Hematopoietic multipotent progenitor cell treated with erythropoietin and hydrocortisone succinate and interleukin-3 and kit ligand, for 15 days (in vitro differentiated cells): ENCODE measurements around the gene C9orf72.
"Not testable (repeated sequence)": the region's sequence is repeated elsewhere in the genome, so short reads cannot be mapped to it uniquely, and the experiment has no call there.

ENCODE experiments used
- DNase-seq: peaks from one replicate; pipeline ENCODE4 v3.0.0-alpha.2; 2015; ENCODE audit warnings: low spot score

C9orf72 gene

GRCh38 chr9:27572918-27573633 lies at the start of gene C9orf72:
Gene C9orf72 (minus strand): TSS chr9:27573481. CDS start chr9:27567120, 6,361 bp downstream.
- no peak for DNase-seq

- no peak for DNase-seq
Observed at GRCh38 chr9:27622693-27623340, 49.5 kb upstream of the C9orf72 start.

GRCh38 chr9:27619743-27620142 lies 46.5 kb upstream of the C9orf72 start:
- DNase-seq, result no peak

- no peak for DNase-seq
Observed at GRCh38 chr9:27618066-27618465, 44.8 kb upstream of the C9orf72 start.

GRCh38 chr9:27614551-27614950 lies 41.3 kb upstream of the C9orf72 start:
- no peak for DNase-seq

GRCh38 chr9:27612036-27612435 lies 38.8 kb upstream of the C9orf72 start:
- DNase-seq, result not testable (repeated sequence)

- no peak for DNase-seq
Observed at GRCh38 chr9:27610622-27611021, 37.3 kb upstream of the C9orf72 start.

- no peak for DNase-seq
Observed at GRCh38 chr9:27602954-27603353, 29.7 kb upstream of the C9orf72 start.

GRCh38 chr9:27602142-27602861 lies 29.0 kb upstream of the C9orf72 start:
- DNase-seq, result no peak

GRCh38 chr9:27601396-27601795 lies 28.1 kb upstream of the C9orf72 start:
- no peak for DNase-seq

GRCh38 chr9:27600256-27600655 lies 27.0 kb upstream of the C9orf72 start:
- no peak for DNase-seq

GRCh38 chr9:27599870-27600238 lies 26.6 kb upstream of the C9orf72 start:
- no peak for DNase-seq

GRCh38 chr9:27599102-27599869 lies 26.0 kb upstream of the C9orf72 start:
- no peak for DNase-seq

GRCh38 chr9:27595733-27596132 lies 22.5 kb upstream of the C9orf72 start:
- DNase-seq, result no peak

- no peak for DNase-seq
Observed at GRCh38 chr9:27591672-27592071, 18.4 kb upstream of the C9orf72 start.

- DNase-seq, result no peak
Observed at GRCh38 chr9:27591093-27591492, 17.8 kb upstream of the C9orf72 start.

GRCh38 chr9:27590651-27591050 lies 17.4 kb upstream of the C9orf72 start:
- DNase-seq, result no peak

- no peak for DNase-seq
Observed at GRCh38 chr9:27589462-27589861, 16.2 kb upstream of the C9orf72 start.

- no peak for DNase-seq
Observed at GRCh38 chr9:27586304-27586703, 13.0 kb upstream of the C9orf72 start.

GRCh38 chr9:27584931-27585330 lies 11.7 kb upstream of the C9orf72 start:
- no peak for DNase-seq

GRCh38 chr9:27582794-27583193 lies 9.5 kb upstream of the C9orf72 start:
- DNase-seq, result no peak

- DNase-seq, result no peak
Observed at GRCh38 chr9:27581826-27582225, 8.5 kb upstream of the C9orf72 start.
